Left cardiac atrium (tissue), 4 donors: Measurements from ENCODE around the gene TLCD3B. TPM values are rescaled to one million over a fixed set of nuclear protein-coding genes. Genes with fewer than 3 reads are reported as not detected.
"Not testable (repeated sequence)": the region's sequence is repeated elsewhere in the genome, so short reads cannot be mapped to it uniquely, and the experiment has no call there.

Experiments used
- ATAC-seq, 2 donors: fragments of 200-7000 bp; cut with Tn5 transposase; one replicate each; pipeline ENCODE4 v1.9.1; 2020; ENCODE audit warnings: mild to moderate bottlenecking in 2 of 2, moderate library complexity in 2 of 2
- DNase-seq: peaks from one replicate; pipeline ENCODE4 v3.0.0-alpha.2; 2020
- intact Hi-C, 2 donors: fragments of 100-400 bp; cut with DNase I; formaldehyde crosslinking; loops; one replicate each; pipeline versions ENCODE4 v1.14.1 to v1.15.1; 2022 to 2023
- total RNA-seq, 2 donors: library from RNA; stranded (reverse); fragmentation: NEBNext Ultra II Directional; extraction: Animal tissue kit (Norgen Biotek cat#: 25700); gene quantifications; one replicate each; pipeline ENCODE4 v1.2.1, GENCODE V29; 2021
- donor health status: DM: no; HTN: yes; CAD: no.
- donor health status: DM: no; HTN: yes; CAD: no; lungs with severe emphysema.
- donor health status: DM: yes; HTN: yes; CAD: no.
- donor health status: Dilated cardiomyopathy.

The TLCD3B gene
- total RNA-seq, 2 donors from 2014 or later: not detected

GRCh38 chr16:30063893-30064728, 33.0 kb upstream of the TLCD3B start:
- intact Hi-C loops: no loop called here
- DNase-seq (peak; percentile 83), ATAC-seq (peak; percentile 32 to 42)

GRCh38 chr16:30063278-30063892, 32.3 kb upstream of the TLCD3B start:
- no peak for ATAC-seq
- intact Hi-C loops: no loop called here

GRCh38 chr16:30060836-30061554, 29.9 kb upstream of the TLCD3B start:
- DNase-seq (no peak), ATAC-seq (no peak)
- intact Hi-C loops: no loop called here

More at GRCh38 chr16:30063278-30063892, 32.3 kb upstream of the TLCD3B start:
- DNase-seq: no peak

GRCh38 chr16:30060346-30060745, 29.3 kb upstream of the TLCD3B start:
- ATAC-seq (no peak), DNase-seq (no peak)
- intact Hi-C loops: no loop called here

GRCh38 chr16:30054959-30055553, 24.0 kb upstream of the TLCD3B start:
- DNase-seq: no peak
- ATAC-seq: peak in 1 of 2 donors; percentile 37
- intact Hi-C loops: no loop called here

- intact Hi-C loops: no loop called here
- no peak for ATAC-seq
- no peak for DNase-seq
Measured at GRCh38 chr16:30054451-30054850, 23.4 kb upstream of the TLCD3B start.

- ATAC-seq: peak; percentile 58 to 68
- intact Hi-C loops: no loop called here
- peak; percentile 48 for DNase-seq
Measured at GRCh38 chr16:30053376-30054015, 22.4 kb upstream of the TLCD3B start.

- ATAC-seq (peak; percentile 94 to 96), DNase-seq (peak; percentile 97)
- intact Hi-C loops: no loop called here
Measured at GRCh38 chr16:30052671-30053372, 21.8 kb upstream of the TLCD3B start.

GRCh38 chr16:30051518-30051917, 20.4 kb upstream of the TLCD3B start:
- intact Hi-C loops: no loop called here
- ATAC-seq (no peak), DNase-seq (no peak)

GRCh38 chr16:30049871-30050270, 18.8 kb upstream of the TLCD3B start:
- intact Hi-C loops: loop anchor here in 1 of 2 donors (10.0 kb wide), 1 partner anchor 45 kb away; the partner anchor contains the start of genes TBX6 and YPEL3
- DNase-seq: no peak
- ATAC-seq: no peak

- no peak for ATAC-seq
- intact Hi-C loops: loop anchor here in 1 of 2 donors (10.0 kb wide), 1 partner anchor 48 kb away; the partner anchor contains the start of genes TBX6 and YPEL3
- DNase-seq: no peak
Measured at GRCh38 chr16:30046588-30046987, 15.5 kb upstream of the TLCD3B start.

GRCh38 chr16:30046178-30046577, 15.1 kb upstream of the TLCD3B start:
- ATAC-seq (no peak), DNase-seq (no peak)
- intact Hi-C loops: loop anchor here in 1 of 2 donors (10.0 kb wide), 1 partner anchor 49 kb away; the partner anchor contains the start of genes TBX6 and YPEL3

GRCh38 chr16:30041841-30042240, 10.8 kb upstream of the TLCD3B start:
- intact Hi-C loops: loop anchor here in 1 of 2 donors (10.0 kb wide), 1 partner anchor 53 kb away; the partner anchor contains the start of genes TBX6 and YPEL3
- ATAC-seq (no peak), DNase-seq (no peak)

- ATAC-seq, DNase-seq: not testable (repeated sequence)
- intact Hi-C loops: loop anchor here in 1 of 2 donors (10.0 kb wide), 1 partner anchor 54 kb away; the partner anchor contains the start of genes TBX6 and YPEL3
Measured at GRCh38 chr16:30040690-30041089, 9.6 kb upstream of the TLCD3B start.

- DNase-seq (no peak), ATAC-seq (no peak)
- intact Hi-C loops: loop anchor here in 1 of 2 donors (10.0 kb wide), 1 partner anchor 55 kb away; the partner anchor contains the start of genes TBX6 and YPEL3
Measured at GRCh38 chr16:30040221-30040620, 9.2 kb upstream of the TLCD3B start.

GRCh38 chr16:30033270-30033669, 2.2 kb upstream of the TLCD3B start:
- intact Hi-C loops: no loop called here
- ATAC-seq: no peak
- no peak for DNase-seq

- ATAC-seq (peak; percentile 29 to 32), DNase-seq (peak; percentile 41)
- intact Hi-C loops: no loop called here
Measured at GRCh38 chr16:30032083-30032819, 1.2 kb upstream of the TLCD3B start.
